NCI-H1092 treated with DMSO at 0.1 percent for 48 hours (cell line): Measurements from ENCODE around the gene DBP.
"Not testable (repeated sequence)": the region's sequence is repeated elsewhere in the genome, so short reads cannot be mapped to it uniquely, and the experiment has no call there.

Experiments
- DNase-seq: peaks from one replicate; lab custom pipeline; 2025; lab: John Stamatoyannopoulos, UW

The DBP gene

GRCh38 chr19:48636859-48637448, at the start of gene DBP:
TSS of gene DBP (minus strand) at chr19:48637379. CDS start at chr19:48636994, 385 bp downstream.
- DNase-seq, result peak; percentile 58

DNA sequence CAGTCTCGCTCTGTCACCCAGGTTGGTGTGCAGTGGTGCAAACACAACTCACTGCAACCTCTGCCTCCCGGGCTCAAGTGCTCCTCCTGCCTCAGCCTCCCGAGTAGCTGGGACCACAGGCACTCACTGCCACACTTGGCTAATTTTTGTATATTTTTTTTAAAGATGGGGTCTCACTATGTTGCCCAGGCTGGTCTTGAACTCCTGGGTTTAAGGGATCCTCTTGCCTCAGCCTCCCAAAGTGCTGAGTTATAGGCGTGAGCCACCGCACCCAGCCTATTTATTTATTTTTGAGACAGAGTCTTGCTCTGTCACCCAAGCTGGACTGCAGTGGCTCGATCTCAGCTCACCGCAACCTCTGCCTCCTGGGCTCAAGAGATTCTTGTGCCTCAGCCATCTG, 49.5 kb upstream of the DBP start:
- not testable (repeated sequence) for DNase-seq

DNA sequence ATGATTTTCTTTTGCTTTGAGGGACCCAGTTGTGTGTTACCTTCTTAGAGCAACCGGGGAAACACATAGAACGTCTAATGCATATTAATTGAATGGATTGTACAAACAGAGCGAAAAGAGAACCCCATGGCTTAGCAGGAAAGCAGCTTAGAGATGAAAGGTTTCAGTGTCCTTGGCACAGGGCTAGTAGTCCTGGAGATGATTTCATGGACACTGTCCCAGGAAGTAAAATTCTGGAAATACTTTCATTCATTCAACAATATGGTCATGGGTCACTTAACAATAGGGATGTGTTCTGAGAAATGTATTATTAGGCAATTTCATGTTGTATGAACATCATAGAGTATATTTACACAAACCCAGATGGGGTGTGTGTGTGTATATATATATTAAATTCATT, 48.9 kb upstream of the DBP start:
- no peak for DNase-seq

GRCh38 chr19:48685583-48685982, 48.4 kb upstream of the DBP start:
- no peak for DNase-seq

- DNase-seq, result peak; percentile 15
Measured at GRCh38 chr19:48683349-48683748, 46.2 kb upstream of the DBP start.

DNA sequence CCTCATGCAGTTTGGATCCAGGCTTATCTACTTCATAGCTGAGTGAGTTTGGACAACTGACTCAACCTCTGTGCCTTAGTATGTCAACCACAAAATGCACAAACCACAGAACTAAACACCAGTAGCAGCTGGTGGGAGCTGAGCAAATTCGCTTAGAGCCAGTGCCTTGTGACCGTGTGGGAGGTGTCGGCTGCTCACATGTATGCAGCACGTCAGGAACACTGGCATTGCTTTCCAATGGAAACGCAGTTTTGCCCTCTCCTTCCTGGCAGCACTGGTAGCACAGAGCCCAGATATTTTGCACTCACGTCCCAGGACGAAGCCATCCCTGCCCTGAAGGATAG, 43.9 kb upstream of the DBP start:
- DNase-seq, result no peak

DNA sequence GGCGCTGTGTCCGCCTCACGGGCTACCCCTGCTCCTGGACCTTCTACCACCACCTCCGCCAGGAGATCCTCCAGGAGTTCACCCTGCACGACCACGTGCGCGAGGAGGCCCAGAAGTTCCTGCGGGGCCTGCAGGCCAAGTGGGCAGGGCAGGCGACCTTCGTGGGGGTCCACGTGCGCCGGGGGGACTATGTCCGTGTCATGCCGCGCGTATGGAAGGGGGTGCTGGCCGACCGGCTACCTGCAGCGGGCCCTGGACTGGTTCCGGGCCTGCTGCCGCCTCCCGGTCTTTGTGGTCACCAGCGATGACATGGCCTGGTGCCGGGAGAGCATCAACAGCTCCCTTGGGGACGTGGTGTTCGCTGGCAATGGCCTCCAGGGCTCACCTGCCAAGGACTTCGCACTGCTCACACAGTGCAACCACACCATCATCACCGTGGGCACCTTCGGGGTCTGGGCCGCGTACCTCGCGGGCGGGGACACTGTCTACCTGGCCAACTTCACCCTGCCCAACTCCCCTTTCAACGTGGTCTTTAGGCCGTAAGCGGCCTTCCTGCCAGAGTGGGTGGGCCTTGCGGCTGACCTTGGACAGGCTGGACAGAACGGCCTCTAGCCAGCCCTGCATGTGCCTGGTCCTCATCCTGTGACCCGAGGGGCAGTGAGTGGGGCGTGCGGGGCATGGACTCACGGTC, 43.4 kb upstream of the DBP start:
- no peak for DNase-seq

- DNase-seq, result not testable (repeated sequence)
Measured at GRCh38 chr19:48680006-48680405, 42.8 kb upstream of the DBP start.

- DNase-seq, result no peak
Measured at GRCh38 chr19:48678201-48678600, 41.0 kb upstream of the DBP start.

- no peak for DNase-seq
Measured at GRCh38 chr19:48676887-48677286, 39.7 kb upstream of the DBP start.

DNA sequence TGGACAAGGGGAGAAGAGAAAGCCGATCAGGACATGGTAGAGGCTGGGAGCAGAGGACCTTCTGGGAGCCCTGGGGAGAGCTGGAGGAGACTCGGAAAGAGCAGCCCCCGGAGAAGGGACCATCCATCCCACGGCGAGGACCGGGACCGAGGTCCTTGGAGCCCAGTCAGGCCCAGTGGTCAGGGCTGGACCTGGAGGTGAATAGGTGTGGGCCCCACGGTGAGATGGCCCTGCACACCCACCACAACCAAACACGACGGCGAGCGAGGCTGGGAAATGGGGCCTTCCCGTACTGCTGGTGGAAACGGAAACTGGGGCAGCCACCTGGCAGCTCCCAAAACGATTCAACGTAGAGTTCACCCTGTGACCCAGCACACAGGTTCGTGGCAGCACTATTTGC, 39.3 kb upstream of the DBP start:
- no peak for DNase-seq

- DNase-seq, result peak; percentile 51
Measured at GRCh38 chr19:48674921-48675824, 38.0 kb upstream of the DBP start.

DNA sequence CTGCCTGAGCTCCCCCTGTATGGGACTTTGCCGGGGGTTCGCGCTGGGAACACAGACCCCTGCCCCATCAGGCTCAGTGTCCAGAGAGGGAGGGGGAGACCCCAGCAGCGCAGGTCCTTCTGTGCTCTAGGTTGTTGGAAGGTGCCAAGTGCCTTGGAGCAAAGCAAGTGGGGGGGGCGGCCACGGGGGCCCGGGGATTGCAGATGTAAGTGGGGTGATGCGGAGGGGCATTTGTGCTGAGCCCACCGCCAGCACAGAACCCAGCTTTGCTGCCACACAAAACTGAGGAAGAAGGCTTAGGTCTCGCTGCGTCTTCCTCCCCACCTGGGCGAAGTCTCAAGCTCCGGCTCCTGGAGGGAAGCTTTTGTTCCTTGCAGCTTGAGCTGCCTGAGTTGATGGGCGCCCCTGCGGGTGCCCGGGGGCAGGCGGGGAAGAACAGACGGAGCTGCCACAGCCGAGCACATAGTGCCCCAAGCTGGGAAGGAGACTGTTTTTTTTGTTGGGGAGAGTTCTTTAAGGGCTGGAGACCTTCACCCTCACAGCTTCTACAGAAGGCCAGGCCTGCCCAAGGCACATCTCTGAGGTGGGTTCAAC, 37.1 kb upstream of the DBP start:
- DNase-seq, result no peak

GRCh38 chr19:48673436-48674100, 36.4 kb upstream of the DBP start:
- no peak for DNase-seq

DNA sequence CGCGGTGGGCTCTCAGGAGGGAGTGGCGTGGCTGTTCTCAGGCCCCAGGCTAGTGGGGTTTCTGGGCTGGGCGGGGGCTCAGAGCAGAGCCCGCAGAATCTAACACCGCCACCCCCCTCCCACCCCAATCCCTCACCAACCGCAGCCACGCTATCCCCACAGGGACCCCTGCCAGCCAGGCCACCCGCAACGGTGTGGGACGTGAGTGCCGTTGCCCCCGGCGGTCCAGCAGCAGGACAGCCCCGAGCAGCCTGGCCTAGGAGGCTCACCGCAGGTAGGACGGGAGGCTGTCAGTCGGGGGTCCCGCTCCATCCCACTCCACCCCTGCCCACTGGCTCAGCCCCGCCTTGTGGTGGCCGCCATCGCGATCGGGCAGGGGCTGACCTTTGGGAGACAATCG, 35.8 kb upstream of the DBP start, which contains the start of gene NTN5:
Gene NTN5 (minus strand): TSS at position 24 of the 400 bp plus-strand sequence. CDS start 2,031 bp downstream, outside the sequence.
- DNase-seq, result no peak

- DNase-seq, result no peak
Measured at GRCh38 chr19:48671446-48671995, 34.3 kb upstream of the DBP start.

DNA sequence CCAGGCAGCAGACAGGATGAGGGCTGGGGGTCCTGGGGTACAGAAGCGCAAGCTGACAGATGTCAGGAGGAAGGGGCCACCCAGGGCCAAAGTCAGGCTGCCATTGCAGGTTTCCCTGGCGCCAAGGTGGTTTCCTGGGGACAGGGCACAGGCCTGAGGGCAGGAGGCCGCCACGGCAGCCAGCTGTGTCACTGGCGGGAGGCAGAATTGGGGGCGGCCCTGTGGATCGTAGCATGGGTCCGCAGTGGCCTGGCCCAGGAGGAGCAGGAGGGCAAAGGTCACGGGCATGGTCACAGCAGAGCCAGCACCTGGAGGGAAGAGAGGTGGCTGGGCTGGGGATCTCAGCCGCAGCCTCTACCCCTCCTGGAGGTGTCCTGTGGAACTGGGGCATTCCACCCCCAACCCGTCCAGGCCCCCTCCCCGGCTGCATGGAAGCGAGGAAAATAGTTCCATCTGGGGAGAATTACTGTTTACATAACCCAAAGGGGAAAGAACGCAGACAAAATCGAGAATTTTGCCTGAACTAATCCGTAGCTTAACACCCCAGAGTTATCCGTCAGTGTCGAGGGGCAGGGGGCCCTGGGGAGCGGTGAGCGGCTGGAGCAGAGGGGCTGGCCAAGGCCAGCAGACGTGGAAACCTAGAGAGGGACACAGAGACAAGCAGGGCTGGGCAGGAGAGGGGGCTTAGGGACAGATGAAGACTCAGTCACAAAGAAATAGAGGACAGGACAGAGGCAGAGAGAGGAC, 33.7 kb upstream of the DBP start:
- no peak for DNase-seq

- DNase-seq, result no peak
Measured at GRCh38 chr19:48669903-48670668, 32.9 kb upstream of the DBP start.

GRCh38 chr19:48668761-48669160, 31.6 kb upstream of the DBP start:
- DNase-seq, result no peak

DNA sequence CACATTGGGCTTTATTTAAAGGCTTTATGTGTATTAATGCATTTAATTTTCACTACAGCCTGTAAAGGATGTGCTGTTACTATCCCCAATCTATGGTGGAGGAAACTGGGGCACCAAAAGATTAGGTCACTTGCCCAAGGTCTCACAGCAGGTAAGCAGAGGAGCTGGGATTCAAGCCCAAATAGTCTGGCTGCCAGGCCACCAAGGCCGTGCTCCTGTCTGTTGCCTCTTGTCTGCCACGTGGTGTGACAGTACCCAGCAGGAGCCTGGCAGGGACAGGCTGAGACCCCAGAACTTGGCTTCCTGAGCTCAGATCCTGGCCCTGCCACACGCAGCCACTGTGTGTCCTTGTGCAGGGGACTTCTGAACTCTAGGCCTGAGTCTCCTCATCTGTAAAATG, 31.2 kb upstream of the DBP start:
- no peak for DNase-seq
